ENCODE measurements around the gene SHBG.
"Not testable (repeated sequence)": the region's sequence is repeated elsewhere in the genome, so short reads cannot be mapped to it uniquely, and the experiment has no call there.

SHBG gene

GRCh38 chr17:7629939-7630571 is at the start of gene SHBG:
Gene SHBG, plus strand, starts transcription at chr17:7630135. Its CDS starts 38 bp downstream, at chr17:7630173.
- DNase-seq = no peak

- DNase-seq = no peak
Measured at GRCh38 chr17:7580604-7581575, 49.0 kb upstream of the SHBG start.

- DNase-seq = no peak
Measured at GRCh38 chr17:7582396-7583252, 47.3 kb upstream of the SHBG start.

- peak; percentile 94 for DNase-seq
Measured at GRCh38 chr17:7583253-7584109, 46.5 kb upstream of the SHBG start, which contains the start of gene MPDU1. Gene MPDU1, plus strand, starts transcription at chr17:7583852. Its CDS starts 11 bp downstream, at chr17:7583863.

GRCh38 chr17:7586673-7587419 is 43.1 kb upstream of the SHBG start:
- DNase-seq = no peak

GRCh38 chr17:7587420-7588151 is 42.3 kb upstream of the SHBG start:
- DNase-seq = no peak

GRCh38 chr17:7588553-7589203 is 41.3 kb upstream of the SHBG start:
- DNase-seq = no peak

GRCh38 chr17:7589204-7589868 is 40.6 kb upstream of the SHBG start:
- DNase-seq = peak; percentile 38

GRCh38 chr17:7589891-7590691 is 39.8 kb upstream of the SHBG start, which contains the start of gene SOX15:
Gene SOX15, minus strand, starts transcription at chr17:7590094. Its CDS starts 418 bp downstream, at chr17:7589676.
- DNase-seq = no peak

GRCh38 chr17:7590743-7591142 is 39.2 kb upstream of the SHBG start:
- DNase-seq = no peak

GRCh38 chr17:7591596-7591995 is 38.3 kb upstream of the SHBG start:
- DNase-seq = no peak

GRCh38 chr17:7592422-7593021 is 37.4 kb upstream of the SHBG start:
- no peak for DNase-seq

GRCh38 chr17:7593296-7593695 is 36.6 kb upstream of the SHBG start:
- DNase-seq = no peak

- not testable (repeated sequence) for DNase-seq
Measured at GRCh38 chr17:7597561-7597960, 32.4 kb upstream of the SHBG start.

GRCh38 chr17:7606280-7606679 is 23.7 kb upstream of the SHBG start:
- no peak for DNase-seq

GRCh38 chr17:7610641-7611040 is 19.3 kb upstream of the SHBG start:
- no peak for DNase-seq

- DNase-seq = no peak
Measured at GRCh38 chr17:7611635-7612293, 18.2 kb upstream of the SHBG start.

- no peak for DNase-seq
Measured at GRCh38 chr17:7612294-7612640, 17.7 kb upstream of the SHBG start.
